Neural cell (in vitro differentiated cells): ENCODE results near the gene EYA4. TPM values are rescaled to one million over a fixed set of nuclear protein-coding genes. Genes with fewer than 3 reads are reported as not detected.

Experiments
- H2AFZ ChIP-seq: fragments of 200-600, 300-800 bp; sonication (generic), shearing (Covaris generic); 2 replicates; pipeline ENCODE4 v1.6.0; 2014; ENCODE audit warnings: low read depth, mild to moderate bottlenecking, antibody characterized with exemption, low read length, moderate library complexity
- H3F3A ChIP-seq: fragments of 200-600 bp; shearing (Covaris generic); 2 replicates; pipeline ENCODE4 v1.6.1; 2016; ENCODE audit warnings: mild to moderate bottlenecking, moderate library complexity, mixed read lengths, antibody characterized with exemption, low read length; ENCODE audit not compliant: insufficient read depth, poor library complexity, severe bottlenecking
- H3K27ac ChIP-seq: fragments of 200-600, 300-800 bp; sonication (generic), shearing (Covaris generic); 2 replicates; pipeline ENCODE4 v1.5.1; 2014; ENCODE audit warnings: mild to moderate bottlenecking, low read length, moderate library complexity
- H3K27me3 ChIP-seq: fragments of 300-800, 200-600 bp; sonication (generic), shearing (Covaris generic); 2 replicates; pipeline ENCODE4 v1.6.0; 2014; ENCODE audit warnings: mild to moderate bottlenecking, low read depth, low read length, moderate library complexity; ENCODE audit not compliant: insufficient read depth
- H3K36me3 ChIP-seq: fragments of 300-800, 200-600 bp; sonication (generic), shearing (Covaris generic); 2 replicates; pipeline ENCODE4 v1.5.1; 2014; ENCODE audit warnings: mild to moderate bottlenecking, antibody characterized with exemption, low read length, moderate library complexity; ENCODE audit not compliant: insufficient read depth
- H3K4me2 ChIP-seq: fragments of 300-800, 200-600 bp; sonication (generic), shearing (Covaris generic); 2 replicates; pipeline ENCODE4 v1.6.0; 2014; ENCODE audit warnings: mild to moderate bottlenecking, low read length
- H3K4me3 ChIP-seq: fragments of 300-800, 200-600 bp; sonication (generic), shearing (Covaris generic); 2 replicates; pipeline ENCODE4 v1.5.1; 2014; ENCODE audit warnings: mild to moderate bottlenecking, low read length, moderate library complexity
- H3K79me2 ChIP-seq: fragments of 200-600 bp; shearing (Covaris generic); replicated peaks from 2 replicates; pipeline ENCODE4 v1.6.0; 2014; ENCODE audit warnings: mild to moderate bottlenecking, low read length, moderate library complexity; ENCODE audit not compliant: insufficient read depth
- H3K9ac ChIP-seq: fragments of 300-800, 200-600 bp; sonication (generic), shearing (Covaris generic); 2 replicates; pipeline ENCODE4 v1.6.1; 2016; ENCODE audit warnings: mild to moderate bottlenecking, low read length, mixed read lengths
- H3K9me2 ChIP-seq: fragments of 200-600 bp; shearing (Covaris generic); 2 replicates; pipeline ENCODE4 v1.6.1; 2016; ENCODE audit warnings: mild to moderate bottlenecking, low read length, mixed read lengths; ENCODE audit not compliant: insufficient read depth
- H3K9me3 ChIP-seq: fragments of 200-600, 300-800 bp; sonication (generic), shearing (Covaris generic); 2 replicates; pipeline ENCODE4 v1.6.1; 2016; ENCODE audit warnings: mild to moderate bottlenecking, mixed run types, low read length, moderate library complexity, mixed read lengths
- H4K20me1 ChIP-seq: fragments of 200-600 bp; shearing (Covaris generic); 2 replicates; pipeline ENCODE4 v1.6.1; 2016; ENCODE audit warnings: mild to moderate bottlenecking, mixed run types; ENCODE audit not compliant: insufficient read depth
- CTCF ChIP-seq: fragments of 450-650 bp; IDR thresholded peaks from 2 replicates; pipeline ENCODE4 v1.5.1; 2014; ENCODE audit warnings: antibody characterized with exemption, mild to moderate bottlenecking, moderate library complexity; ENCODE audit not compliant: poor library complexity, severe bottlenecking
- EP300 ChIP-seq: fragments of 450-650 bp; conservative IDR thresholded peaks from 2 replicates; pipeline ENCODE4 v1.6.1; 2014; ENCODE audit warnings: antibody characterized with exemption, mild to moderate bottlenecking, moderate library complexity; ENCODE audit not compliant: poor library complexity, severe bottlenecking
- EZH2 ChIP-seq: fragments of 200-600, 300-800 bp; shearing (Covaris generic), sonication (generic); IDR thresholded peaks from 2 replicates; pipeline ENCODE4 v1.6.1; 2014; ENCODE audit warnings: antibody characterized with exemption, low read length, borderline replicate concordance, mild to moderate bottlenecking; ENCODE audit not compliant: insufficient read depth, poor library complexity, severe bottlenecking
- MXI1 ChIP-seq: fragments of 450-650 bp; conservative IDR thresholded peaks from 2 replicates; pipeline ENCODE4 v1.6.1; 2014; ENCODE audit warnings: antibody characterized with exemption, mild to moderate bottlenecking; ENCODE audit not compliant: poor library complexity, severe bottlenecking
- POLR2AphosphoS5 ChIP-seq: IDR thresholded peaks from 2 replicates; pipeline ENCODE4 v1.6.1; 2012
- RAD21 ChIP-seq: fragments of 450-650 bp; conservative IDR thresholded peaks from 2 replicates; pipeline ENCODE4 v1.6.1; 2014; ENCODE audit warnings: antibody characterized with exemption, mild to moderate bottlenecking, moderate library complexity
- REST ChIP-seq: IDR thresholded peaks from 2 replicates; pipeline ENCODE4 v1.6.1; 2012; ENCODE audit warnings: borderline replicate concordance
- SMC3 ChIP-seq: fragments of 450-650 bp; conservative IDR thresholded peaks from 2 replicates; pipeline ENCODE4 v1.6.1; 2014; ENCODE audit warnings: antibody characterized with exemption, mild to moderate bottlenecking, moderate library complexity; ENCODE audit not compliant: poor library complexity
- TAF1 ChIP-seq: IDR thresholded peaks from 2 replicates; pipeline ENCODE4 v1.6.1; 2012; ENCODE audit warnings: low read depth
- polyA plus RNA-seq: library from polyadenylated mRNA; depleted of rRNA; stranded (reverse); fragments of >200 nt; gene quantifications from 2 replicates; pipeline ENCODE4 v1.2.3, GENCODE V29; 2014

Gene EYA4
- polyA plus RNA-seq, 1 donor from 2014 or later, result 2.6 TPM

GRCh38 chr6:133418108-133418507, 177.0 kb downstream of the EYA4 start:
- H3K4me2 ChIP-seq, result no peak overlapping the region
- H3K9me3 ChIP-seq, result no peaks in the 10 kb centered on the region
- H3K27me3 ChIP-seq, result no peaks in the 10 kb centered on the region
- no peak overlapping the region for H3K27ac ChIP-seq
- no peaks in the 10 kb centered on the region for H4K20me1 ChIP-seq
- TF ChIP-seq EZH2 (no peak), REST (no peak), MXI1 (no peak), EP300 (no peak), POLR2AphosphoS5 (no peak), RAD21 (no peak)
- no peak overlapping the region for H3K4me3 ChIP-seq
- H3K9me2 ChIP-seq, result no peaks in the 10 kb centered on the region
- no peaks in the 10 kb centered on the region for H3K79me2 ChIP-seq
- no peaks in the 10 kb centered on the region for H3K36me3 ChIP-seq
- no peak overlapping the region for H2AFZ ChIP-seq
- no peak overlapping the region for H3K9ac ChIP-seq
- H3F3A ChIP-seq, result no peaks in the 10 kb centered on the region

- no peaks in the 10 kb centered on the region for H3F3A ChIP-seq
- H3K27me3 ChIP-seq, result no peaks in the 10 kb centered on the region
- no peaks in the 10 kb centered on the region for H3K79me2 ChIP-seq
- TF ChIP-seq RAD21, result no peak
- TF ChIP-seq TAF1, result no peak
- TF ChIP-seq MXI1, result no peak
- no peak for TF ChIP-seq EP300
- TF ChIP-seq REST, result no peak
- no peak for TF ChIP-seq EZH2
- no peak for TF ChIP-seq POLR2AphosphoS5
- no peak for TF ChIP-seq SMC3
- TF ChIP-seq CTCF, result no peak
- H4K20me1 ChIP-seq, result no peaks in the 10 kb centered on the region
- H3K36me3 ChIP-seq, result no peaks in the 10 kb centered on the region
- H3K9me2 ChIP-seq, result no peaks in the 10 kb centered on the region
- no peak overlapping the region for H3K4me3 ChIP-seq
- no peak overlapping the region for H3K9ac ChIP-seq
- H3K4me2 ChIP-seq, result no peak overlapping the region
- H3K9me3 ChIP-seq, result no peaks in the 10 kb centered on the region
- H2AFZ ChIP-seq, result no peak overlapping the region
- no peak overlapping the region for H3K27ac ChIP-seq
Measured at GRCh38 chr6:133423242-133423641, 182.1 kb downstream of the EYA4 start.
